HUDEP-2 (cell line): ENCODE data around the gene CEP20.
"Not testable (repeated sequence)": the region's sequence is repeated elsewhere in the genome, so short reads cannot be mapped to it uniquely, and the experiment has no call there.

Source experiments
- DNase-seq, 76 experiments: peaks; one replicate each; lab custom pipeline; 2025; ENCODE audit not compliant: unreplicated experiment in 76 of 76; lab: John Stamatoyannopoulos, UW

The CEP20 gene

GRCh38 chr16:15861996-15862395 lies 26.4 kb downstream of the CEP20 start:
- no peak for DNase-seq

- no peak for DNase-seq
Observed at GRCh38 chr16:15858921-15859668, 29.3 kb downstream of the CEP20 start.

- DNase-seq = no peak
Observed at GRCh38 chr16:15857724-15858560, 30.5 kb downstream of the CEP20 start.

- no peak for DNase-seq
Observed at GRCh38 chr16:15856901-15857698, 31.3 kb downstream of the CEP20 start, which contains the start of gene MYH11. TSS of gene MYH11 (minus strand) at chr16:15857028. CDS start at chr16:15838252, 18,776 bp downstream.

- peak in 3 of 76 experiments; percentile 0 to 9 (median 2) for DNase-seq
Observed at GRCh38 chr16:15856182-15856581, 32.2 kb downstream of the CEP20 start.

GRCh38 chr16:15855704-15856003 lies 32.7 kb downstream of the CEP20 start:
- no peak for DNase-seq

GRCh38 chr16:15854906-15855703 lies 33.3 kb downstream of the CEP20 start:
- DNase-seq = no peak

GRCh38 chr16:15854061-15854460 lies 34.3 kb downstream of the CEP20 start:
- no peak for DNase-seq

- no peak for DNase-seq
Observed at GRCh38 chr16:15853021-15853420, 35.4 kb downstream of the CEP20 start.

- not testable (repeated sequence) for DNase-seq
Observed at GRCh38 chr16:15850555-15850954, 37.8 kb downstream of the CEP20 start.

GRCh38 chr16:15849209-15849981 lies 39.0 kb downstream of the CEP20 start:
- DNase-seq = no peak

- DNase-seq = no peak
Observed at GRCh38 chr16:15847611-15848175, 40.7 kb downstream of the CEP20 start.

GRCh38 chr16:15846510-15846909 lies 41.9 kb downstream of the CEP20 start:
- no peak for DNase-seq

GRCh38 chr16:15843635-15844279 lies 44.6 kb downstream of the CEP20 start:
- DNase-seq = no peak

- DNase-seq = not testable (repeated sequence)
Observed at GRCh38 chr16:15839204-15839603, 49.2 kb downstream of the CEP20 start.

GRCh38 chr16:15837761-15838160 lies 50.6 kb downstream of the CEP20 start:
- no peak for DNase-seq

GRCh38 chr16:15836965-15837611 lies 51.3 kb downstream of the CEP20 start:
- DNase-seq = no peak

- DNase-seq = no peak
Observed at GRCh38 chr16:15836074-15836473, 52.3 kb downstream of the CEP20 start.
